GM21381 (cell line): ENCODE data around the gene GPC5.

ENCODE experiments used
- ATAC-seq: cut with Tn5 transposase; IDR thresholded peaks from one replicate; pipeline ENCODE4 v1.9.1; 2021; ENCODE audit warnings: mild to moderate bottlenecking, moderate library complexity; ENCODE audit not compliant: unreplicated experiment

GPC5 gene

DNA sequence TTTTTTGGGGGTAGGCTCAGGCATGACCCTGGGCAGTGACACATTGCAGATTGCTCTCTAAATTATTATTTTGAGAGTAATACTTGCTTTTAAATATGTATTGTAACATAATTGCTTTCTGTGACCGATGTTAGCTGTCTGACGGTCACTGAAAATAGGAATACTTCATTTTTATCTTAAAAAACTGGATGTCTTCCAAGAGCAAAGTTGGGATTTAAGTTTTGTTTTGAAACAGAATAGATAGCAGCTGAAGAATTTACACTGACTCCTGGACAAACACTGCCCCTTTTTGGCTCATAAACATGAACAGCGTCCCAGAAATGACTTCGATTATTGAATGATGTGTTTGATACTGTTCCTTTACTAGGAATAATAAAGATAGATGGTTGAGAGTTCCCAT, 535.9 kb downstream of the GPC5 start:
- no peak for ATAC-seq

DNA sequence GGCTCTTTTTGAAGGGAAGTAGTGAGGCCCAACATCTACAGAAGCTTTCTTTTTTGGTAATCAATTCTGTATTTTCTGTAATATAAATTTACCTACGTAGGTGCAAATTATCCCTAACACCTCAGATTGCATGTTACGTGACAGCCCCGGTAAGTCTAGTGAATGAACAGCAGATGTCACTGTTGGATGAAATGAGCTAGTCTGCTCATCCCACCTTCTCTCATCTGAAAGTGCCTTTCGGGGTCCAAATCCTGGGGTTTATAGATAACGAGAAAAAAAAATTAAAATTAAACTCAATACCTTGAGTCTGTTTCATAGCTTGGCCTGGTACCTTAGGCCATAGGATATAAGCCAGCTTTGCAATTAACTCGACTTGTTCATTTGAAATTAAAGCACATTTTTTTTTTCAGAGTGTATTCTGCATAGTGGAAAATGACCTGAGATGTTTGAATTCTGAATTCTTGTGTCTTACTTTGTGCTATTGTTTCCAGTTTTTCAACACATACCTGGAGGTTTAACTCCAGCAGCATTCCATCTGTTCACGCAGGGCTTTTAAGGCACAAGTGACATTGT, 548.2 kb downstream of the GPC5 start:
- ATAC-seq: no peak

DNA sequence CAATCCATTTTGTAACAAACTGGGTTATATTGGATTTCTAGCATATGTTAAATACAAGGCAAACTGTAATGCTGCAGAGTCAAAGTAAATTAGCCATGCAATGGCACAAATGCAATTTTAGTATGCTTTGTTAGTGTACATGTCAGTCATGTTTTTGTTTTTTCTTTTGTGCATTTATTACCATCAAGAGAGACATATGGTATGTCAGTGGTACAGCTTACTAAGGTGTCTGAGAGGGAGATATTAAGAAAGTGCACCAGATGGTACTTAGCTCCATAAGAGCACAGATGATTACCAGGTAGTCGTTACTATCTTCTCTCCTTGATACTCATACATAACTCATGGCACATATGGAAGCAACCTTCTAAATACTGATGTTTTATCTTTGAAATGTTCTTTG, 550.3 kb downstream of the GPC5 start:
- no peak for ATAC-seq

DNA sequence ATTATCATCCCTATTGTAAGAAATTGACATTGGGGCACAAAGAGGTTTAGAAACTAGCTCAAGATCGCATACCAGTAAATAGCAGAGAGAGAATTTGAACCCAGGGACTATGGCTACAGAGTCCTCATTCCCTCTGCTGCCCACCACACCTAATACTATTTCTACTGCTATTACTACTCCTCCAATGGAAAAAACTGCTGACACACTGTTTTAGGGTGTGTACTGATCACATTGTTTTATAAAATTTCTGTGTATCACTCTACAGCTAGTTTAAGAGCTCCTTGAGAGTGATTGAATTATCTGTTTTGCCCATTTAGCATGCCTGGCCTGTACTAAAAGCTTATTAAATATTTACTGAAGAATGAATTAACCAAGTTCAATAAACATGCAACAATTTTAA, 552.4 kb downstream of the GPC5 start:
- ATAC-seq: no peak

DNA sequence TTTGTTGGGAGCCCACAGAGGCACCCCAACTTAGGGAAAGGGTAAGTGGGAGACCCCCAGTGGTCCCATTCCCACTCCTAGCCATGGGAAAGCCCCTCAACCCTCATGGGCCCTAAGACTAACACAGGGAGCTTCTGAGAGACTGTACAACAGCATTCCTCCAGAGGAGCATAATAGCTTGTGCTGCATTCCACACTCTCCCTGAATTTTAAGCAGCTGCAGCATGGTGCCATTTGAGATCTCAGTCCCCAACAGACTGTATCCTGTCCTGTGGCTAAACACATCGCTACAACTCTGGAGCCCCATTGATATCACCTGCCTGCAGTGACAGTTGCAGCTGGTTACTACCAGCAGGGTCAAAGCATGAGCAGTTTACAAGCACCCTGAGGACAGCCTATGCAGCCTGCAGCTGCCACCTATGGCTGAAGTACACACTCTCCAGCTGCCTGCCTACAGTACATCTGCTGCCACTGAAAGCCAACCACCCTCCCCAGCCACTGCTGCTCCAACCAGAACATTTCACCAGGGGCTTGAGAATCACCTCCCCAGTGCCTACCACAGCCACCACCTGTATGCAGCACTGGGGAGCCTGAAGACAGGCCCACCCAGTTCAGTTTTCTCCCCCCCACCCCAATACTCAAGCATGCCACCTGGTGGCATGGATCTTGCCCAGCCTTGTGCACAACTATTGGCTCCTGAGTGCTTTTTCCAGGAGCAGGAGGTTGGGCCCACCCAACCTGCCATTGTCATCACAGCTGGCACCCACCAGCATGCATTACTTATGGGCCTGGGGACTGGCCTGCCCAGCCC, 557.3 kb downstream of the GPC5 start:
- ATAC-seq: no peak

DNA sequence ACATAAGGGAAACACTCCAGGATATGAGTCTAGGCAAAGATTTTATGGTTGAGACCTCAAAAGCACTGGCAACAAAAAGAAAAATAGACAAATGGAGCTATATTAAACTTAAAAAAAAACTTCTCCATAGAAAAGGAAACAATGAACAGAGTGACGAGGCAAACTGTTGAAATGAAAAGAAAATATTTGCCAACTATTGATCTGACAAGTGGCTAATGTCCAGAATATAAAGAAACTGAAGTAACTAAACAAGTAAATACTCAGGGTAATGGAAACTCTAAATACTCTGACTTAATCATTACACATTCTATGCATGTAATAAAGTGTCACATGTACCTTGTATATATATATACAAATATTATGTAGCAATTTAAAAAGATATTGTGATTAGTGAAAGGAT, 562.5 kb downstream of the GPC5 start:
- ATAC-seq: no peak

DNA sequence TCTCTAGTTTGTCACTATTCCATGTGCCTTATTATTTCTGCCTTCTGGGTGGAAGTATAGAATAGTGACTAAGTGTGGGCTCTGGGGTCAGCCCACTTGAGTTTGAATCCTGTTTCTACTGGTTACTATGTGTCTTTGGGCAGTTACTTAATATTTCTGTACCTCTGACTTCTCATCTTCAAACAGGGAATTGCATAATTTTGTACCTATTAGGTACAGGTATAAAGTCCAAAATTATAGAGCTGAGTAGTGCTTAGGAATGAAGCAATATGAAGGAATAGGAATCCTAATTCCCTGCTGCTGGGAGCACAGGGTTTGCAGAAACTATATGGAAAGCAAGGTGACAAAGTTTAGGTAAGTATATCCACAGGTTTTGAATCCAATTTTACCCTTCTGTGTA, 564.5 kb downstream of the GPC5 start:
- ATAC-seq: no peak

DNA sequence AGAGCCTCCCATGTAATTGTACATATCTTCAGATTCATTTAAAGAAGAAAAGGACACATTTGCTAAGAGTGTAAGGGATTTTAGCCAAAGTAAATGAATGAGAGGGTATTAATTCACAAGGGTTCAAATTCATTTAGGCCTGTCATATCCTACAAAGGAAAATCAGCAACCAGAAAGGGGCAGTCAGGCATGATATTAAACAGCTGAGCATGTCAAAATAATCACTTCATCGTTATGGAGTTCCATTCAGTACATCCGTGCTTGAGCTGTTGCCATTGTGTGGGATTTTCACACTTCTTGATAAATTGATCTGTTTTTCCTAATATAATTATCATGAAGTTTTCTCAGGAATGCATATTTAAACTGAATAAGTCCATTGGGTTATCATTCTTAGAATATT, 567.1 kb downstream of the GPC5 start:
- no peak for ATAC-seq

DNA sequence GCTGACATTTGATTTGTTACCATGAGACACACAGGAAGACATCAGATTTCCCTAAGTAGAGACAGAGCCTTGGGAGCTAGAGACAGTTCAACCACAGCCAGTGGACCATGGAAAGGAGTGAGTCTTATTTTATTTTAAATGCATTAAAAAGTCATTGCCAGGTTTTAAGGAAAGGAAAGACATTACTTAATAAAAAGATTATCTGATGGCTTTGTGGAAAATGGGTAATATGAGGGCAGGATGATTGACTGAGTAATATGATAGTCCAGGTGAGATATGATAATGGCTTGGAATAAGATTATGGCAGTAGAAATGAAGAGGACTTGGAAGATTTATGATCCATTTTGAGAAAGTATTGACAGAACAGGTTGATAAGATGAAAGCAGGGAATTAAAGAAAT, 580.1 kb downstream of the GPC5 start:
- ATAC-seq: no peak

DNA sequence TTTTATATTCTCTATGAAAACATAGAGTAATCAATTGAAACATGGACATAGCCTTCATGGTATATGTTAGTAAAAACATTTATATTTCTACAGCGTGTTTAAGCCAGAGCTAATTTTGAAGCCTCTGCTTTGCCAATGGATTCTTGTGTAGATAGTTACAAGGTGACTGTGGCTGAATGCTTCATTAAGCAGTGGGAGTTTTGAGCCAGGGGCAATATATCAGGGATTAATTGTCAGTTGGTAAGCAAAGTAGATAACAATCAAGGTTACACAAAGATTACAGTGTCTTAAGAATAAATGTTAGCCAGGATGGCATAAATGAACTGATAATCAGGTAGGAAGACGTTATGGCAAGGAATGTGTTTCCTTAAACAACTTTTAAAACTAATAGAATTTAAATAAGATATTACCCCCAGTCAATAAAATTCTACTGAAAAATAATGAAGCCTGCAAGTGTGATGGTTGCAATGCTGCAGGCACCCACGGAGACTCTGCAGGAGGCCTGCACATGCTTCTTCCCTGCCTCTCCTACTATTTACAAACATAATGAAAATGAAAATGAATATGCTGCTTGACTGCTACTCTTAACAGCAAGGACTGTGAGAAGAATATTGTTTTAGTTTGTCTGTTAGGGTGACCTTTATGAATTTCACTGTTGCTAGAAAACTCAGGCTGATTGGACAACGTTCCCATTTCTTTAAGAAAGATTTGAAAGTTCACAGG, 588.5 kb downstream of the GPC5 start:
- ATAC-seq: no peak

DNA sequence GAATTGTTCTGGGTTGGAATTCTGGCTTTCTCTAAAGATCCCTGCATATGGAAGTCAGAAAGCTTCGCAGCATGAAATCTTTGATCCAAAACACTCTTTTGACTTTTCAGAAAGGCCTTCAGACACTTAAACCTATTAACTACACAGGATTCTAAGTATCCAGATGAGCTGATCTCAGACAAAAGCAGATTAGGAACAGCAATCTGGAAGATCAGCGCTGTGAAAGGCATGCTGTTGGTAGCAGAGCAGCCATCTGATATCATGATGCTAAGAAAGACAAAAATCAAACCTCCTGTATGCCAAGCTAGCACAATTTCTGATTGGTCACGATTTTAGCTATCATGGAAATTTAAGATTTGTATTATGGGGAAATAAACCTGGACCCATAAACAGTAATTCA, 589.9 kb downstream of the GPC5 start:
- no peak for ATAC-seq

DNA sequence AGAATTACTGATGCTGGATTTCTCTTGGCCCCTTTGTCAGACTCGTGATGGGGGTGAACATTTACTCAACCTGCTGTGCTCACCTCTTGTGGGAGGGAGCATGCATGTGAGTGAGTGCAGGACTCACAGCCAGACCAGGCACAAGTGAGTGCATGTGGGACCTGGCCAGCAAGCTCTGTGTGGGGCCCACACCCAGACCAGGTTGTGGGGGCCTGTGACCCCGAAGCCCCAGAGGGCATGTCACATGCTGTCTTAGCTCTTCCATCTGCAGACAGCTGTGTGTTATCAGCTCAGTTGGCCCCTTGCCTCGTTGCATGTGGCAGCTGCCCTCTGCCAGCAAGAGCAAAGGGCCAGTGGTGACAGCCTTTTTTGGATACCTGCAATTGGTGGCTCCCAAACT, 614.4 kb downstream of the GPC5 start:
- no peak for ATAC-seq

DNA sequence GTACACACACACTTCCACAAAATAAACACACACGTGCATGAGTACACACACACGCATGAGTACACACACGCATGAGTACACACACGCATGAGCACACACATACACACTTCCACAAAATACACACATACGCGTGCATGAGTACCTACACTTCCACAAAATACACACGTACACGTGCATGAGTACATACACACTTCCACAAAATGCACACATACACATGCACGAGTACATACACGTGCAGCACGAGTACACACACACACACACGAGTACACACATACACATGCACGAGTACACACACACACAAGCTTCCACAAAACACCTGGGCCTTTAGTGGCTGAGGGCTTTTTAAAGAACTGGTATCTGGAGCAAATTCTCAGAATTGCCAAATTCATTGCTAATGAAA, 619.3 kb downstream of the GPC5 start:
- ATAC-seq: no peak

DNA sequence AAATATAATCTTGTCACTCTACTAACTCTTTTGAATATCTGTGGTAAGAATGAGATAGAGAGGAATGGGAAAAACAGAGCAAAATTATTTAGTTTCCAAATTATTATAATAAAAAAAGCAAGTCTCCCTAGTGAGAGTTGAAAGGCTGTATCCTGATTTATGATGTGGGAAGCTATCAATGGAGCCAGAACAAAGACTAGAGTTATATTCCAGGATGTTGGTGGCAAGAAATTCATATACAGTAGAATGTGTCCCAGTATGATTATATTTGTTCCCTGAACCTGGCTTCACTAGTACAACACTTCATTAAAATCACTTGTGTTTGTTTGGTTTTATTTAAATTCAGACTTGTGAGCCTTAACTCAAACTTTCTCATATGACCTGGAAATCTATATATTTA, 630.3 kb downstream of the GPC5 start:
- ATAC-seq: no peak

DNA sequence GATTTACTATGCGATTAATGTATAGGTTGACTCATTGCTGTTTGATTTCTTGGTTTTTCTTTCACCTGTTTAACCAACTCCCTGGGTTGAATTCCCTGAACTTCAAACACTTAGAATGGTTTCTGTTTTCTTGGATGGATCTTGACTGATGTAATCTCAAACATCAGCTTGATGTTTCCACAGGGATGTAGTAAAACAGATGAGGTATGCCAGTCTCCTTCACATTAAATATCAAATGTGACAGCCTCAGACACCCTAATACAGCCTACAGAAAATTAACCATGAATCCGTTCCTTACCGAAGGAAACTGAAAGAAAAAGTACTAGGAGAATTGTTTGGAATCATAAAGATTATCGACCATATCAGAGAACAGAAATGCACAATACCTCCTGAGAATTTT, 631.2 kb downstream of the GPC5 start:
- no peak for ATAC-seq

DNA sequence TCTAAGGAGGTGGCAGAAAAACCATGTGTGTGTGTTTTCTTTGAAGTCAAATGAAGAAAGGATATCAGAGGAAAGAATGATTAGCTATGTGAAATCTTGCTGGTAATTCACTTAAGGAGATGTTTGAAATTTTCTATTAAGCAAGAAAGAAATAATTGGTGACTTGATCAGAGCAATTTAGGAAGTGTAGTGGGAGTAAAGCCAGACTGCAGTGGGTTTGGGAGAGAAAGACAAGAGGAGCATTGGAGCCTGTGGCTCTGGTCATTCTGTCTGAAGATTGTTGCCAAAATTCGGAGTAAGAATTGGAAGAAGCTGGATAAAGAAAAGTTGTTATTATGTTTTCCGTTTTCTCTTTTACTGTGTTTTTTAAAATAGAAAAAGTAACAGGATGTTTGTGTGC, 640.5 kb downstream of the GPC5 start:
- ATAC-seq: no peak

DNA sequence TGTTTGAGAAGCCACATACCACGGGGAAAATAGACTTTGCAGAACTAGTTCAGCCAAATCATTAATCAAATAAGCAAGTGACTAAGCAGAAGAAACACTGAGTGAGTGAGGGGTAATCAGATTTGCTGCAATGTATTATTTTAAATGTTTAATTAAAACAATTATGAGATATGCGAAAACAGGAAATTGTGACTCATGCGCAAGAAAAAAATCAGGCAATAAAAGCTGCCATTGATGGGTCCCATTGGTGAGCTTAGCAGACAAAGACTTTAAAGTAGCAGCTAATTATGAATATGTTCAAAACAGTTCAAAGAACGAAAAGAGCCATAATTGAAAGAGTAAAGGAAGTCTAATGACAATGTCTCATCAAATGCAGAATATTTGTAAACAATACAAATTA, 644.1 kb downstream of the GPC5 start:
- ATAC-seq: no peak

DNA sequence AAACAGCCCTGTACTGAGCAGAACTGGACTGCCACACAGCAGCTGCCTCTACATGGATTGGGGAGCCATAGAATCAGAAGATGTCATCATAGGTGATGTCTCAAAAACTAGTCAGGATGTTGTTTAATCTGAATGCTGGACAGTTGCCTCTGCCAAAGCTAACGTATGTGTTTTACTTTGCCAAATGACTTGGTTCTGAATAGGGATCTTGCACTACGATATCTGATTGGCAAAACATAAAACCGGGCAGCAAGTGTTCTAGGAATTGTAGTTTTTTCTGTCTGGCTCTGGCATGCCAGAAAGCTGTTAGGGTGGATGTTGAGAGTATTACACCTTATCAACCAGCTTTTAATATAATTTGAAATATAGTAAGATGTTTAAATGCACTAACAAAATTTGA, 645.9 kb downstream of the GPC5 start:
- ATAC-seq: no peak

DNA sequence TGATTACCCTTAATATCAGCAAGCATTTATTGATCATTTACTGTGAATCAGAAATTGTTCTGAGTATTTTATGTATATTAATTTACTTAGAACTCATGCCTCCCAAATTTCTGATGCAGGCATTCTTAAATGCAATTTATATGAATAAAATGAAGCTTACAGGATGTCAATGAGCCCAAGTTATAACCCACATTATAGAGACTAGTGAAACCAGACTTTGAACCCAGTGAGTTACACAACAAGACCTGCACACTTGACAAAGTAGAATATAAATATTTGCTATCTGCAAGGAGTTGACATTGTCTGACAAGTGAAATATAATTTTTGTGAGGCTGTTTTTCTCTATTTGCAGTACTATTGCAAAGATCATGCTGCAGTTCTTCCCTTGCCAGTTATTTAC, 656.0 kb downstream of the GPC5 start:
- no peak for ATAC-seq

DNA sequence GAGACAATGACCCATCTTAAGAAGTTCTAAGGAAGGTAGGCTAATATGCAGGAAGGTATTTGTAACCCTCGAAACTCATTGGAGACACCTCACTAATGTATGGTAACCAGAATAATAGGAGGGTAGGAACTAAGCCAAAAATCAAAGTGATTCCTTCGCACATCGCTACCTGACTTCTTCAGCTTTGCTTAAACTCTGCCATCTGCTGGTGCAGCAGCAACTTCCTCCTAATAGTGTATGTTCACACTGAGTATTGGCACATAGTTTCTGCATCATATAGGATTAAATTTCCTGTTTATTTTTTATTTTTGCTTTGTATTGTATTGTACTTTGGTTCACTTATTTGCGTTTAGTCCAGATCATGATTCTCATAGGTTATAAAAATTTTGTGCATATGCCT, 676.2 kb downstream of the GPC5 start:
- ATAC-seq: no peak

DNA sequence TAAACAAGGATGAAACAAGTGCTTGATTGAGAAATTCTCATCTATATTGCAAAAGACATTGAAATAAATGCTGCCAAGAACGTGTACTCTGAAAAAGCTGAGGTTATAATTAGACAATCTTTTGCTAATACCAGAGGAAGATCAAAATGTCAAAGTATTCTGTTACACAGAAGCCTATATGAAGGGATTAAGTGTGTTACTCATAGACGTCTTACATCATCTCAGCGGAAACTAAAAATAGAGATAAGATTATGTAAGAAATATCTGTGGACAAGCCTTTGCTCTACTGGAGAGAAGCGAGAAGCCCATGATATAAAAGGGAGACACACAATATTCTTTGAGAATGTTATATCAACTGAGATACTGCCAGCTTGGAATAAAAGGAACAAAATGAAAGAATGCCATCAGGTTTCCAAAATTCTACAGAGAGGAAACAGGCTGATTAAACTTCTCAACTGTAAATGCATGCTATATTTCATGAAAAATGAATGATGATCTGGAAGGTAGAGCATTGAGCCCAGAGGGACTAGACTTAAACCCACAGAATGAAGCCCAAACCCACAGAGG, 699.0 kb downstream of the GPC5 start:
- no peak for ATAC-seq

DNA sequence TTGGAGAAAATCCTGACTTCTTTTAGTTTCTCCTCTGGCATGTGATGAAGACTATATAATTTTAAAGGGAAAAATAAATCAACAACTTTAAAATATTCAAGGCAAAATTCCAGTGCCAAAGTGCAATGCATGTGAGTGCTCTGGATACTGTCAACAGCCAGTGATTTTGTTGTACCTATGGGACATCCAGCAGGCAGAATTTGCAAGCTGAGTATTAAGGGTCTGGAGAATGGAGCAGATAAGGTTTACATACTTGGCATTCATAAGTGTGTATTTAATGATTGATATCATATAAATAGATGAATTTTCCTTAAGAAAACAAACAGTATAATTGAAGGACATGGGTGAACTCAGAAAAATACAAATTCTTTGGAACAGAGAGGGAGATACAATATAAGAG, 703.4 kb downstream of the GPC5 start:
- ATAC-seq: no peak
